ENCODE data around the gene BABAM1.
"Not testable (repeated sequence)": the region's sequence is repeated elsewhere in the genome, so short reads cannot be mapped to it uniquely, and the experiment has no call there.

Gene BABAM1

DNA sequence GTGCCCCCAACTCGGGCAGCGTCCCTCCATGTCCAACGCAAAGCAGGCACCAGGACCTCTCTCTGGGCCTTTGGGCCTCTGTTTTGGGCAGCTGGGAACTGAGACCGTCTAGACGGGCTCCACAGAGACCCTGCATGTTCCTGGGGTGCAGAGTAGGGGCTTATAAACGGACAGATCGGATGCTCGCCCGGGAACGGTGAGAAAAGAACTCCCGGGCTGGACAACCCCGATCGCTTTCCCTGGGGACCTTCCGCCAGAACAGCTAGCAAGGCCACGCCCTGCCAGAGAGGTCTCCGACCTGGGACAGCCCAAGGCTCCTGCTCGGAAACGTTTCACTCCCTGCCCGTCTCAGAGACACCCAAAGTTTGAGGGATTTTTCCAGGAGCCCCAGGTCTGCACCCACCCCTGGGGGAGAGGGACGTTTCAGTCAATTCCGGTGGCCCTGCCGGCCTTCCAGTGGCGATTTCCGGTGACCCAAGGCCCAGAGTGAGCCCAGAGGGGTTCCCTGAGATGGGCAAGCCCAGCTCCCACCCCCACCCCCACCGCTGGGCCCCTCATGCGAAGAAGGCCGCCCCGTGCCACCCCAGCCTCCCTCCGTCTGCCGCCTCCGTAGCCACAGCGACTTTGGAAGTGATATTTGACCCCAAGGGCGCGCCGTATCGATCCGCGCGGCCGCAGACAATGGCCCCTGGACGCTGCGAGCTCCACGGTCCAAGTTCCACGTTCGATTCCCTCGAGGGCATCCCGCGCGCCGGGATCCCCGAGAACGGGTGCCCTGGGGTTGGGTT is 23.2 kb upstream of the BABAM1 start:
- DNase-seq = no peak

DNA sequence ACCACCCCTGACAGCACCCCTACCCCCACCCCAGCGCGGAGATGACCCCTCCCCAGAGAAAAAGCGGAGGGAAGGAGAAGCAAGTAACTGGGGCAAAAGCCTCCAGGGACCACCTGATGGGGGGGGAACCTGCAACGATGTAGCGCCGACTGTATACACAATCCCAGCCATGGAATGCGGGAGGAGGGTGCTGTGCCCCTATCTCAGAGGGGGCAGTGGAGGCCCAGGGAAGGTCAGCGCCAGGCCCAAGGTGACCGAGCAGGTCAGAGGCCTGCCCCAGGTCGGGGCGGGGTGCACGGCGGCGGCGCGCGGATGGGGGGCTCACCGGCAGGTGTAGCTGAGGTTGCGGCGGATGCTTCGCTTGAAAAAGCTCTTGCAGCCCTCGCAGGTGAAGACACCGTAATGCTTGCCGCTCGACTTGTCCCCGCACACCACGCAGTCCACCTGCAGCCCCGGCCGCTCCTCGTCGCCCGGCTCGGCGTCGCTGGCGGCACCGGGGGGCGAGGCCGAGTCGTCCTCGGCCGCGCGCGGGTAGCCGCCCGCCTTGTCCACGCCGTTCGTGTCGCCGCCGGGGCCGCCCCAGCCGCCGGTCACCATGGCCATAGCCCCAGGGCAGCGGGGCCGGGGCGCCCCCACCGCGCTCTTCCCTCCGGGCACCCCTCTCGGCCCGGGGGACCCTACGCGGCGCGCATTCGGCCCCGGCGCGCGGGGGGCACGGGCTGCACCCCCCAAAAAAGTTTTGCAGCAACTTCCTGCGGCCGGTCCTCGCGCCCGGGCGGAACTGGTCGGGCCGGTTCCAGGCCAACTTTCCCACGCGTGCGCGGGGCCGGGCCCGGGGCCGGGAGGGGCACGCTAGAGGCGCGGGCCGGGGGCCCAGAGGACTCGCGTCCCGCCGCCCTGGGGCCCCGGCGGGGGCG is 22.4 kb upstream of the BABAM1 start:
- DNase-seq = no peak

DNA sequence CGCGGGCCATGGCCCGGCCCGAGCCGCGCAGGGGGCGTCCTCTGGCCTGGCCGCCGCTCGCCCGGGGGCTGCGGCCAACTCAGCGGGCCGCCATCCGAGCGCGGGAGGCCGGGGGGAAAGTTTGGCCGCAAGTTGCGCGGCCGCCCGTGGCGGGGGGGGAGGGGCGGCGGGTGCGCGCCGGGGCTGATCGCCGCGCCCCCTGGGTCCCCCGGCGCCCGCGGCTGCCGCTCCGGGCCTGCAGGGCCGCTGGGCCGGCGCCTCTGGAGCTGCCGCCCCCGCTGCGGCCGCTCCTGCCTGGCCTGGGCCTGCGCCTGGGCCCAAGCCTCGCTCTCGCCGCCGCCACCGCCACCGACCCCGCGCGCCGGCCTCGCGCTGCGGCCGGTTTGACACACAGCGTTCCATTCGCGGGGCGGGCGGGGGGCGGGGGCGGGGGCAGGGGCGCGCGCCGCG is 21.7 kb upstream of the BABAM1 start, which contains the start of gene NR2F6:
Gene NR2F6, minus strand, starts transcription at position 385 of the 450 bp plus-strand sequence. CDS start 699 bp downstream, outside the sequence.
- no peak for DNase-seq

DNA sequence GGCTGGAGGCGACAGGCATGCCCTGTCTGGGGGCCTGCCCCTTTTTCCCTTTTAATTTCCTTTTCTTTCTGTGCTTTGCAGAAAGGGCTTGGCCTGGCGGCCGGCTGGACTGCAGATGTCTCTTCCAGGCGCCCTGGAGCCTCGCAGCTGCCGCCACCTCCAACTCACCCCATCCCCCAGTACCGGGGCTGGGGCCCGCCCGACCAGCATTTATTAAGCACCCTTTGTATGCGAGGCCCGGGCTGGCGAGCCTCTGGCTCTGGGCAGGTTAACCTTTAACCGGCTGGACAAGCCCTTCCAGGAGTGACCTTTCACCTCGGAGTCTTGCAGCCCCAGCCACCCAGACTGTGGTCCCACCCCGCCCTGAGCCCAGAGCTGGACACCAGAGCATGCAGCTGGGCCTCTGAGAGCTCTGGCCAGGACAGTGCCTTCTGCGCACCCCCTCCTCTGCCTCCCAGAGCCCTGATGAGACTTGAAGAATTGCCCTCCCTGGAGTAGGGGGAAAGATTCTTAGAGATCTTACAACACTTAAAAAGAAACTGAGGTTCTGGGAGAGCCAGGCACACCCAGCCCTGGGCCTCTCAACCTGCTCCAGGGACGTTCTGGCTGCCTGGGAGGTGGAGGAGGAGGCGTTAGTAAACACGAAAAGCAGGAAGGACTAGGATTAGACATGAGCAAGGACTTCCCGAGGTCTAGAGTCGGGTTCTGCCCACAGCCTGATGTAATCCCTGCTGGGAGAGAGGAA is 20.4 kb upstream of the BABAM1 start:
- no peak for DNase-seq

DNA sequence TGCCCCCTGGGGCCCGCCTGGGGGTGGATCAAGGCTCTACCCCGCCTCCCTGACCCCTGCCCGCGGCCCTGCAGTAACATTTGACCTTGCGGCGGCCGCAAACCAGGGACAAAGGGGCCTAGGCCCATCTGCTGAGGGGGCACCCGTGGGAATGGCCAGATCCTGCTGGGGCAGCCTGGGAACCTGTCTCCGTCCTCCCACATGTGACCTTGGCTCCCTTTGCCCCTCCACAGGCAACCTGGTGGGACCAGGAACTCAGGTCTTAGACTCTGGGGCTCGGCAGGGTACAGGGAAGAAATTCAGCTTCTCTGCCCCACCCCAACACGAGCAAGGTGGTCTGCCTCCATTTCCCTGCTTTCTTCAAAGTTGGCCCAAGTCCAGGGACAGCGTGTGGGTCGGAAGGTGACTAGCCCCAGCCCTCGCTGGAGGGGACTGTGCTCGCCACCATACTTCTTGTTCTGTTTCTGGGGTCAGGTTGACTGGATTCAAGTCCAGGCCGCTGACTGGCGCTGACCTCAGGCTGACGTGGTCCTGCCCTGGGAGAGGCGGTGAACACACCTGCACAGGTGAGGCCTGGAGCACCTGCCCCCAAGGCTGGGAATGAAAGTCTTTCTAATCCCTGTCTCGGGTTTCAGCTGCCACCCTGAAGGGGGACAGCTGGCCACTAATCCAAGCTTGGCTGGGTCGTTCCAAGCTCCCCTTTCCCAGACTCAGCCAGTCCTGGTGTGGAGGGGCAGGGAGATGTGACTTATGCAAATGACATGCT is 19.0 kb upstream of the BABAM1 start:
- DNase-seq = no peak

DNA sequence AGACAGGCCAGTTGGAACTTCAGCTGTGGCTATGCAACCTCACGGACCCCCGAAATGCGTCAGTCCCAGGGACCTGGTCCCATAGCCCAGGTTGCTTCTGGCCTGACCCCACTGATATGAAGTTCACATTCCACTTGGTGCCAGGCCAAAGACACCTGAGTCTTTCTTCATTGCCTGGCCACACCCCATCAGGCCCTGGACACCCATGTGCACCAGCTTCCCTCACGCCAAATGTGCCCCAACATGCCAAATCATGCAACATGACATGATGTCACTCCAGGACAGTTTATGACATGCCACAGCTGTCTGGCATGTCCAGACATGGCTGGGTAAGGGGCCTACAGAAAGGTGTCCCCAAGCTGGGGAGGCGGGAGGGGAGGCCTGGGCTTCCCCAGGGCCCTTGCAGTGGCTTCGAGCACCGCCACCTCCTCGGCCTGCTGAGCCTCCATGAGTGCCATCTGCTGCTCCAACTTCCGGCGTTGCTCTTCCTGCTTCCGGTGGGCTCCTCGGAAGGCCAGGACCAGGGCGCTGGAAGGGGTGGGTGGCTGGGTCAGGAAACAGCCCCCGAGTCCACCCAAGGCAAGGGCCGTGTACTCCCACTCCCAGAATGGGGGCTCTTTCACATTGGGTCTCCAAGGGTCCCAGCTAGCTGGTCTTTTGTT is 17.2 kb upstream of the BABAM1 start:
- no peak for DNase-seq

DNA sequence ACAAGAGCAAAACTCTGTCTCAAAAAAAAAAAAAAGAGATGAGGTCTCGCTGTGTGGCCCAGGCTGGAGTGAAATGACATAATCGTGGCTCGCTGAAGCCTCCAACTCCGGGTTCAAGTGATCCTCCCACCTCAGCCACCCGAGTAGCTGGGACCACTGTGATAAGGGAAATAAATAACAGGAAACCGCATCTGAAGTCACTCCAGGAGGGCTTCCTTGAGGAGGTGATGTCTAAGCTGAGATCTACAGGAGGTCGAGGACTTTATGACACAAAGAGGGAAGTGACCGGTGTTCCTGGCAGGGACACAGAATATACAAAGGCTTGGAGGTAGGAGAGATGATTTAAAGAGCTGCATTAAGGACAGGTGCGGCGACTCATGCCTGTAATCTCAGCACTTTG is 12.6 kb upstream of the BABAM1 start:
- DNase-seq = no peak

DNA sequence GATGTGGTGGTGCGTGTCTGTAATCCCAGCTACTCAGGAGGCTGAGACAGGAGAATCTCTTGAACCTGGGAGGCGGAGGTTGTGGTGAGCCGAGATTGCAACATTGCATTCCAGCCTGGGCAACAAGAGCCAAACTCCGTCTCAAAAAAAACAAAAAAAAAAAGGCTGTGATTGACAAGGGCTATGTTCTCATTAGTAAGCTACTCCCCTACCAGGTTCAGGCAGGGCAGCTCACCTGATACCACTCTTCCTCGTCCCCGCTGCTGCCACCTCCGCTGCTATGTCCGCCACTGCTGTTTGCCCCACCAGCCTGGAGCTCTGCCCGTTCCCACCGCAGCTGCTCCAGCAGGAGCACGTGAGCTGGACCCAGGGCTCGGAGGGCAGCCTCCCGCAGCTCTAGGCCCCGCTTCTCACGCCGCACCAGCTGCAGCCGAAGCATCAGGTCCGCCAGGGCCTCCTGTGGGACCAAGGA is 12.1 kb upstream of the BABAM1 start:
- no peak for DNase-seq

DNA sequence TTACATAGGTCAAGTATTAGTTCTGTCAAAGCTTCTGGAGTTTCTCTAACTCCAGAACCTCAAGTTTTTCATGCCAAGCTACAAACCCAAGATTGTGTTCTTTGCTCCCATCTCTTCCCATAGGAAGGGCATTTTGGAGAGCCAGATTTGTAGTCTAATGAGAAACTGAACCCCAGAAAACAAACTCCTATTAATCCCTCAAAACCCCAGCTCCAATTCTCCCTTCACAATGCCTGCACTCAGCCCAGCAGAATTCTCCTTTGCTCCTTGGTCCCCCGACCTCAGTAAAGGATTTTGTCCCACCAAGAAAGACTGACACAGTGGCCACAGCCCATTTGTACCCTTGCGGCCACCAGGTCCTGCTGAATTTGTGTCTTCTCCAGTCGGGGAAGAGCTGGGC is 11.1 kb upstream of the BABAM1 start:
- no peak for DNase-seq

DNA sequence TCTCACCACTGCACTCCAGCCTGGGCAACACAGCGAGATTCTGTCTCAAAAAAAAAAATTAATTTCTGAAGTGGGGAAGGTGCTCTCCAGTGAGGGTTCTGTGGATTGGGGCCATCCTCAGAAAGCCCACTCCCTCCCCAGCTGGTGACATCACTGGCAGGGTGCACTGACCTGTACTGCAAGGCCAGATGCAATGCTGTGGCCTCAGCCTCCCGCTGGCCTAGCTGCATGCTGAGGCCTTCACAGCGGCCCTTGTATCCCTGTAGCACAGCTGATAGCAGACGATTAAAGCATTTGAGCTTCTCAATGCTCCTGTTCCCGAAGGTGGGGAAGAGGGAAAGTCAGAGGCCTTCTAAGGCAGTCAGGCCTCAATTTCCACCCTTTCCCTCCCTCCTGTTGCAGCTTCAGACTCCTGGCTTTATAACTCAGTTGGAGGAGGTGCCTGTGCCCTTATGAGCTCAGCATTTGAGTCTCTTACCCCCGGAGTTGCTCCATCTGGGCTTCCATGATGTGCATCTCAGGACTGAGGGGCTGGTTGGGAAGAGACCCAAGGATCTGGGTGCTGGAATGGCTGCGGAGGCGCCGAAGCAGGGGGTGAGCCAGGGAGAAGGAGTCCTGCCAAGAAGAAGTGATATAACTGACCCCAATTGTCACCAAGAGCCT is 8.0 kb upstream of the BABAM1 start:
- no peak for DNase-seq

DNA sequence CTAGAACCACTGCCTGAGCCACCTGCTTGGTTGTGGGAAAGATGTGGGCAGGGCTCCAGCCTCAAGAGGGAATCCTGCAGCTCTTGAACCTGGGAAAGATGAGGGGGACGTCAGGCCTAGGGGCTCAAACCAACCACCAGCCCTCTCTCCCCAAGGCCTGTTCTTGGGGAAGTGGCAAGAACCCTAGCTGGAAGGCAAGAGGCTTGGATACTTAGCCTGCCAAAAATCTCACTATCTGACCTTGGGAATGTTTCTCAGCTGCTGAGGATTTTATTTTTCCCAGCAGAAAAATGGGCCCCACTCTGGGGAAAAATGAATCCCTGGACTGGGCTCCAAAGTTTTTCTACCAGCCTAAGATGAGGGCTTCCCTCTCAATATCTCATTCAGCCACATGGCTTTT is 7.3 kb upstream of the BABAM1 start:
- DNase-seq = no peak

DNA sequence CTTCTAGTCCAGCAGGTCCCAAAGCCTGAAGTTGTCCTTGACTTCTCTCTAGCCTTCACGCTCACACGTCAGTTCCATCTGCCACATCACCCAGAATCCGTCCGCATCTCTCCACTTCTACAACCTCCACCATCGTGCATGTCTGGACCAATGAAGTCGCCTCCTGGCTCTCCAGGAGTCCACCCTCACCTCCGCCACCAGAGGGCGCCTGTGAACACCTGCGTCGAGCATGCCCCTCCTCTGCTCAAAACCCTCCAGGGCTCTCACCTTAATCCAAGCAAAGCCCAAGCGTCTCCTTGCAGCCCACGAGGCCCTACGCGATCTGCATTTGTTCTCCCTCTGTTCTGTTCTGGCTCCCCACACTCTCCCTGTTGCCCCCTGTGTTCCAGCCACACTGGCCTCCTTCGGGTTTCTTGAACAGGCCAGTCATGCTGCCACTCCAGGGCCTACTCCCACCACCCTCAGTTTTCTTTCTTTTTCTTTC is 6.4 kb upstream of the BABAM1 start:
- DNase-seq = peak; percentile 91

DNA sequence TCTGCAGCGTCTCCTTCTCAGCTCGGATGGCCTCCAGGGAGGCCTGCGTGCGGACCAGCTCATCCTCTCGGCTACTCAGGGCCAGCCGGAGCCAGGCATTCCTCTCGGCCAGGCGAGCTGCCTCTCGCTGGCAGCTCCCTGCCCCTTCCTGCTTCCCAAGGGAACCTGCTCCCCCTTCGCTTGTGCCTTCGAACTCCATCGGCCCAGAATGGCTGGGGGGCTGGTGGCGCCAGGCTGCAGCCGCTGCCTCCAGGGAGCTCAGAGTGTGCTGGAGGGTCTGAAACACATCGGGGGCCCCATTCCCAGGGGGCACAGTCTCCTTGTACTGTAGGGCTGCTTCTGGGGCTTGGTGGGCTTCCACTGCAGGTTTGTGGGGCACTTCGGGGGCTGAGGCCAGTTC is 4.7 kb upstream of the BABAM1 start:
- DNase-seq = no peak

DNA sequence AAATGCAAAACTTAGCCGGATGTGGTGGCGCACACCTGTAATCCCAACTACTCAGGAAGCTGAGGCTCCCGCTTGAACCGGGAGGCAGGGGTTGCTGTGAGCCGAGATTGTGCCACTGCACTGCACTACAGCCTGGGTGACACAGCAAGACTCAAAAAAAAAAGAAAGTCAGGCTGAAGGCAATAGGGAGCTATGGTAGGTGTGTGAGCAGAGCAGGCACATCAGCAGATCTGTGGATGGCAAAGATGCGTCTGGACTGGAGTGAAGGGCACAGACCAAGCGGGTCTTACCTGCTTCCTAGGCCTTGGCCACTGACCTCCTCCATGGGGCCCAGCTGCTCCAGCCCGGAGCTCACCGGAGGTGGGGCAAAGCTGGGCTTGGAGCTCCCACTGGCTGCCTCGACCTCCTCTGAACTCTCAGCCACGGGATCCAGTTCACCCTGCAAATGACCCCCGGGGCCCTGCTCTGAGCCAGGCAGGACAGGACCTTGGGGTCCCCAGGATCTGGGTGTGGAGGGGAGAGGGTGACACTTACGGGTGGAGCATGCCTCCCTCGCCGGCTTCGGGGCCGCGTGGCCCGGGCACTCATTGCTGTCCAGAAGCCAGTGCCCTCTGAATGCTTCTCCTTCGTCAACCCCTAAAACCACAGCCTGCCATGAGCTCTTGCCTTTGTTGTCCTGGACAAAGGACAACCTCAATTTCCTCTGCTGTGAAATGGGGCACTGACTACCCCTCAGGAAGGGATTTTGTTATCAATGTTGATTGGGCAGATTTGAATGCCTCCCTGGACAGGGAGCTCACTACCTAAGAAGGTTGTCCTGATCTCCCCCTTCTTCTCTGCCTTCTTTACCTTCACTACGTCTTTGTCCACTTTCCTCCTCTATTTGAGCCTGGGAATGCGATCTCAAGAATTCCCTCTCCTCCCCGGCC is 3.3 kb upstream of the BABAM1 start:
- DNase-seq = no peak

DNA sequence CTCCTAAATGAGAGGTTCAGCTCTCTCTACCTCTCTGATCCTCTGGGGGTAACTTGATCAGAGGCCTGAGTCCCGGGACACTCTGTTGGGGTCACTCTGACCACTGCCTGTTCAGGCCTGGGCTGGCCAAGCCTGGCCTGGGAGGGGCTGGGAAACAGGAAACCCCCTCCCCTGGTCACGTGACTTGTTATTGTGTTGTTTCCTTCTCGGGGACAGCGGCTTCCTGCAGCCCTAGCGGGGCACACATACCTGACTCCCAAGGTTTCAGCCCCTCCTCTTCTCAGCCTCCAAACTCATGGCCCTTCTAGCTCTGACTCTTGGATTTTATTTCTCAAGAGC is 2.6 kb upstream of the BABAM1 start, which contains the start of gene USHBP1:
Gene USHBP1, minus strand, starts transcription at position 105 of the 339 bp plus-strand sequence. CDS start 446 bp downstream, outside the sequence.
- no peak for DNase-seq

DNA sequence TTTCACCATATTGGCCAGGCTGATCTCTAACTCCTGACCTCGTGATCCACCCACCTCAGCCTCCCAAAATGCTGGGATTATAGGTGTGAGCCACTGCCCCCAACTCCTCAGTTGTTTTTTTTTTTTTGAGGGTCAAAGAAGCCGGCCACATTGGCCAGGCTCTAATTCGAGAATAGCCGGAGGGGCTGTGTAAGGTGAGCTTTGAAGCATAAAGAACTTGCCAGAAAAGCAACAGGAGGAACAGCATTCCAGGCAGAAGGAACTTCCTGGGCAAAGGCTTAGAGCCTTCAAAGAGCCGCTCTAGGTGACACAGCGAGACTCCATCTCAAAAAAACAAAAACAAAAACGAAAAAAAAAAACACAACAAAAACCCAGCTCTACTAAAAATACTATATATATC is 1.2 kb upstream of the BABAM1 start:
- DNase-seq = no peak

DNA sequence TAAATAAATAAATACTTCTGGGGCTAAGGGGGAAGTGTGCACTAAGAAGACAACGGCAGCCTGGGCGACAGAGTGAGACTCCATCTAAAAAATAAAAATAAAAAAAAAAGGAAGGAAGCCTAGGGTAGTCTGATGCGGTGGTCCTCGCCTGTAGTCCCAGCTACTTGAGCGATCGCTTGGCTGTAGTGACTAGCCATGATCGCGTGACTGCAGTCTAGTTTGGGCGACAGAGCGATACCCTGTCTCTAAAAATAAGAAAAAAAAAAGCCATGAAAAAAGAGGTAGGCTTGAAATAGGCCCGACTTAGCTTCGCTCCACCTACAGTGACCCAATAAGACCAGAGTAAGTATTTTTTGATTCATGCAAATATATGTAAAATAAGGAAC is 661 bp upstream of the BABAM1 start:
- no peak for DNase-seq

DNA sequence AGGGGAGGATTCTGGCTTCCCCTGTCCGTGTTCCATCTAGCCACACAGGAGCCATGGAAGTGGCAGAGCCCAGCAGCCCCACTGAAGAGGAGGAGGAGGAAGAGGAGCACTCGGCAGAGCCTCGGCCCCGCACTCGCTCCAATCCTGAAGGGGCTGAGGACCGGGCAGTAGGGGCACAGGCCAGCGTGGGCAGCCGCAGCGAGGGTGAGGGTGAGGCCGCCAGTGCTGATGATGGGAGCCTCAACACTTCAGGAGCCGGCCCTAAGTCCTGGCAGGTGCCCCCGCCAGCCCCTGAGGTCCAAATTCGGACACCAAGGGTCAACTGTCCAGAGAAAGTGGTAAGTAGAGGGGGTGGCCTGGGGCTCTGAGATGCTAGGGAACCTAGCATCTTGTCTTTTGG is 1.5 kb downstream of the BABAM1 start:
- no peak for DNase-seq

DNA sequence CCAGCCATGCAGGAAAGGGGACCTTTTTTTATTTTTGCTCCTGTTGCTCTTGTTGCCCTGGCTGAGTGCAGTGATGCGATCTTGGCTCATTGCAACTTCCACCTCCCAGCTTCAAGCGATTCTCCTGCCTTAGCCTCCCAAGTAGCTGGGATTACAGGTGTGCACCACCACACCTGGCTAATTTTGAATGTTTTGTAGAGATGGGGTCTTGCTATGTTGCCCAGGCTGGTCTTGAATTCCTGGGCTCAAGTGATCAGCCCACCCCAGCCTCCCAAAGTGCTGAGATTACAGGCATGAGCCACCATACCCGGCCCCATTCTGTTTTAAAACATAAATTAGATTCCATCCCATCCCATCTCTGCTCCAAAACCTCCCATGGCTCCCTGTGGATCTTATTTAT is 7.6 kb downstream of the BABAM1 start:
- not testable (repeated sequence) for DNase-seq

Measured in stimulated activated CD4-positive, alpha-beta T cell treated with anti-CD3 and anti-CD28 coated beads, Interleukin-4, amount 100 ng/mL, for 1 hour (primary cell).